Hematopoietic multipotent progenitor cell treated with erythropoietin and hydrocortisone succinate and interleukin-3 and kit ligand, for 15 days (in vitro differentiated cells): ENCODE data around the gene CLCN1.
"Not testable (repeated sequence)": the region's sequence is repeated elsewhere in the genome, so short reads cannot be mapped to it uniquely, and the experiment has no call there.

Experiments
- DNase-seq: peaks from one replicate; pipeline ENCODE4 v3.0.0-alpha.2; 2015; ENCODE audit warnings: low spot score

Gene CLCN1

GRCh38 chr7:143385891-143386781 is 70.2 kb downstream of the CLCN1 start:
- DNase-seq: no peak

GRCh38 chr7:143387156-143387975 is 71.5 kb downstream of the CLCN1 start:
- no peak for DNase-seq

GRCh38 chr7:143388051-143388450 is 72.1 kb downstream of the CLCN1 start:
- no peak for DNase-seq

- no peak for DNase-seq
Observed at GRCh38 chr7:143388491-143389101, 72.7 kb downstream of the CLCN1 start.

- DNase-seq: no peak
Observed at GRCh38 chr7:143389316-143390103, 73.6 kb downstream of the CLCN1 start.

GRCh38 chr7:143390104-143390772 is 74.3 kb downstream of the CLCN1 start:
- no peak for DNase-seq

- DNase-seq: no peak
Observed at GRCh38 chr7:143390773-143391317, 74.9 kb downstream of the CLCN1 start.

GRCh38 chr7:143391462-143392404 is 75.8 kb downstream of the CLCN1 start:
- no peak for DNase-seq

GRCh38 chr7:143392427-143392826 is 76.5 kb downstream of the CLCN1 start:
- DNase-seq: not testable (repeated sequence)

GRCh38 chr7:143392875-143393266 is 77.0 kb downstream of the CLCN1 start:
- DNase-seq: no peak

- no peak for DNase-seq
Observed at GRCh38 chr7:143393267-143394041, 77.5 kb downstream of the CLCN1 start.

GRCh38 chr7:143394068-143394467 is 78.2 kb downstream of the CLCN1 start:
- no peak for DNase-seq

GRCh38 chr7:143394777-143395176 is 78.9 kb downstream of the CLCN1 start:
- DNase-seq: no peak

- DNase-seq: no peak
Observed at GRCh38 chr7:143395187-143396149, 79.6 kb downstream of the CLCN1 start.

- no peak for DNase-seq
Observed at GRCh38 chr7:143396182-143396581, 80.3 kb downstream of the CLCN1 start.

GRCh38 chr7:143396625-143397556 is 81.0 kb downstream of the CLCN1 start:
- no peak for DNase-seq
